Urothelium cell line (cell line): Measurements from ENCODE around the gene MCF2L2.

Experiments used
- DNase-seq: peaks from one replicate; pipeline ENCODE4 v3.0.0; 2011; ENCODE audit warnings: low spot score, mixed read lengths
- FAIRE-seq: peaks from 2 replicates; lab custom pipeline; 2011; peaks lifted over from hg19 to GRCh38; lab: Jason Lieb, UNC

MCF2L2 gene

GRCh38 chr3:183272791-183273190, 155.6 kb downstream of the MCF2L2 start:
- FAIRE-seq, result no peak
- DNase-seq, result no peak

- FAIRE-seq (no peak), DNase-seq (no peak)
These were observed 156.3 kb downstream of the MCF2L2 start for GRCh38 chr3:183272142-183272541.

DNA sequence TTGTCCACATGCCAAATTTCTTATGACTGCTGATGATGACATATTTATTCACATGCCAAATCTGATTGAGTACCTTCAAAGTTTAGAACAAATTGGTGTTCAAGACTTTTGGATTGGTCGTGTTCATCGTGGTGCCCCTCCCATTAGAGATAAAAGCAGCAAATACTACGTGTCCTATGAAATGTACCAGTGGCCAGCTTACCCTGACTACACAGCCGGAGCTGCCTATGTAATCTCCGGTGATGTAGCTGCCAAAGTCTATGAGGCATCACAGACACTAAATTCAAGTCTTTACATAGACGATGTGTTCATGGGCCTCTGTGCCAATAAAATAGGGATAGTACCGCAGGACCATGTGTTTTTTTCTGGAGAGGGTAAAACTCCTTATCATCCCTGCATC, 158.1 kb downstream of the MCF2L2 start:
- FAIRE-seq, result no peak

DNA sequence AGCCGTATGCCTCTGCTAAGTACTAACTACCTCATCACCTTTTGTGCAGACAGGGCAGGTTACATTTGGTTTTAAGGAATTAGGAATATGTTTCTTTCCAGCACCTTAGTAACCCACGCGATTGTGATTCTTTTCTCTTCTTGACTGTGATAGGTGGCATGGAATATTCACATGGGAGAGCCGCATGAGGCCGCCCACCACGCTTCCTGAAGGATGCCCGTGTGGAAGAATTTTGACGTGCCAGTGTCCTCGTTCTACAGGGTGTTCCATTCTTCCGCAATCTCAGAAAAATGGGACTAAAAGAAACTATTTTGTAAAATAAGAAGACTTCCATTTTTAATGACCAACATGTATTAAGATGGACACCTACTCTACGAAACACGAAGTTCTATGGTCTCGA, 159.1 kb downstream of the MCF2L2 start:
- FAIRE-seq (no peak), DNase-seq (no peak)

More for the DNA sequence above, 158.1 kb downstream of the MCF2L2 start:
- no peak for DNase-seq

- DNase-seq (no peak), FAIRE-seq (no peak)
These were observed 160.1 kb downstream of the MCF2L2 start for GRCh38 chr3:183268366-183268765.

- DNase-seq, result no peak
- no peak for FAIRE-seq
These were observed 161.3 kb downstream of the MCF2L2 start for GRCh38 chr3:183267140-183267539.

- FAIRE-seq (no peak), DNase-seq (no peak)
These were observed 162.0 kb downstream of the MCF2L2 start for GRCh38 chr3:183266454-183266853.

GRCh38 chr3:183265834-183266417, 162.5 kb downstream of the MCF2L2 start:
- FAIRE-seq (peak; percentile 20), DNase-seq (peak; percentile 72)

GRCh38 chr3:183265157-183265642, 163.2 kb downstream of the MCF2L2 start:
- no peak for FAIRE-seq
- no peak for DNase-seq

- DNase-seq (no peak), FAIRE-seq (no peak)
These were observed 164.2 kb downstream of the MCF2L2 start for GRCh38 chr3:183264268-183264667.

GRCh38 chr3:183262875-183263378, 165.5 kb downstream of the MCF2L2 start:
- FAIRE-seq (no peak), DNase-seq (no peak)

- FAIRE-seq (no peak), DNase-seq (no peak)
These were observed 167.2 kb downstream of the MCF2L2 start for GRCh38 chr3:183261151-183261724.

GRCh38 chr3:183260167-183260904, 168.1 kb downstream of the MCF2L2 start:
- no peak for FAIRE-seq
- no peak for DNase-seq

GRCh38 chr3:183259621-183260020, 168.8 kb downstream of the MCF2L2 start:
- DNase-seq (no peak), FAIRE-seq (no peak)

DNA sequence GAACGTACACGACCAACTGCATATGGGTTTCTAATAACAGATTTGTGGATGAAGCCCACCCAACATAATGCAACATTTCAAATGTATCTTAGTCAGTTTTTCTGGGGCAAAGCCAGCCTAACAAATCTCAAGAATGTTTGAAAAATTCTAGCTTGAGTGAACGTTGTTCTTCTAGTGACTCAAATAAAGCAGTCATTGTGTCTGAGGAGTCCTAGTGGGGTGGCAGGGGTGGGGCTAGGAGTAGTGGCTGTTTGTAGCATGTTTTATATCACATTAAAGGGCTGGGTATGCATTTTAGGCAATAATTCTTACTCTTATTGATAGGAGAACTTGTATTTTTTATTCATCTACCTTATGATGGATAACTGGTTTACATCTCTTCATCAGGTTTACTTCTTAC, 169.3 kb downstream of the MCF2L2 start:
- no peak for DNase-seq
- FAIRE-seq, result no peak

DNA sequence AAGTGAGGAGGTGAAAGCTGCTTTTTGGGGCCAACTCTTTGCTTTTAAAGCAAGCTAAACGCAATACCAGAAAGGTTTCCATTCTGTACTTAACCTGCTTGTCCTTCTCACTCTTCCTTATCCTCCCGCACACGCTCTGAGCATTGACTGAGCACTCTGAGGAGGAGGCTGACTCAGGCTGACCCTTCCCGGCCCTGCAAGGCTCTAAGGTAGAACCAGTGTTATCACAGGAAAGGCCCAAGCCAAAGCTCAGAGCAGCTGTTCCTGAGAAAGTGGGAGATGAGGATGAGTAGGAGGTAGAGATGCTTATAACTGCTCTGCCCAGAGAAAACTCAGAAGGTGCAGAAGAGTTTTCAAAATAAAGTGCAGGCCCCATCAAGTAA, 173.1 kb downstream of the MCF2L2 start:
- DNase-seq (no peak), FAIRE-seq (no peak)

DNA sequence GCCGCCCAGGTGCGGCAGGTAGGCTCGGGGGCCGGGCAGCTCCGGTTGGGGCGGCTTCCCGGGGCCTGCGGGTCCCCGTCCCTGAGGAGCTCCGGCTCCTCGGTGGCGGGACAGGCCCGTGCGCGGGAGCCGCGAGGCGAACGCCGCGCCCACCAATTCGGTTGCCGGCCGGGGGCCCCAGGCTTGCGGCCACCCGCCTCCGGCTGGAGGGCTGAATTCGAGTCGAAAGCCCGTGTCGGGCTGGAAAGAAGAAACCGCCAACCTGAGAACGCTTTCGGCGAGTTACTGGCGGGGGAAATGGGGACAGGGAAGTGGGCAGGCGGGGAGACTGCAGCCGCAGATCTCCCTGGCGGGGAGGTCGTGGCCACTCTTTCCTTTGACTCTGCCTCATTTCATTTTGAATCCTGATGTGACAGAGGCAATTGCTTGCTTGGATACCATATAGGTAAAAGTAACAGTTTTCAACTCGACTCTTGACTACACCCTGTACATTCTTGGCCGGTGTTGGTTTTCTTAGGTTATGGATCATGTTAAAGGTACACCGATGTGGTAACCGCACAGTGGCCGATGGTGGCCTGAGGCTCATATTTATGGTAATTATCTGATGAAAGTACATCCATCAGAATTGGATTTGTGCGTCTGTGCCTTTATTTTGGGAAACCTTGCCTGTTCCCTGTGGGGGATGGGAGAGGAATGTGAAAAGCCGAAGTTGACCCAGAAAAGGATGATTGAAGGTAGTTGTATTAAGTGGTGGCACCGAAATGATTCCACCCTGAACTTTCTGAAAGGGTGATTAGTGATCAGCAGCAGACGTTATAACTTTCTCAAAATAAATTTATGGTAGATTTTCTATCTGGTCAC, 173.7 kb downstream of the MCF2L2 start:
- FAIRE-seq (no peak), DNase-seq (peak; percentile 16)

- DNase-seq, result peak; percentile 45
- no peak for FAIRE-seq
These were observed 174.6 kb downstream of the MCF2L2 start for GRCh38 chr3:183253528-183254486.

GRCh38 chr3:183252973-183253527, 175.4 kb downstream of the MCF2L2 start, which contains the start of gene B3GNT5:
Gene B3GNT5 (plus strand): TSS chr3:183253253. CDS start chr3:183269799, 16,546 bp downstream.
- no peak for FAIRE-seq
- peak; percentile 45 for DNase-seq
